Gastrocnemius medialis (tissue), 4 donors: ENCODE measurements around the gene MAP1LC3B. TPM values are rescaled to one million over a fixed set of nuclear protein-coding genes. Genes with fewer than 3 reads are reported as not detected.
A peak's percentile ranks its signal among the peaks of the same experiment; 100 is the strongest.

Experiments
- ATAC-seq, 2 donors: fragments of 150-250 bp; one replicate each; pipeline ENCODE4 v1.9.1; 2016
- DNase-seq, 2 donors: peaks; one replicate each; pipeline ENCODE4 v3.0.0-alpha.2; 2019
- H3K27ac ChIP-seq, 4 donors: fragments of 200-600 bp; sonication (generic); 1 replicate in 1 of 4; 2 replicates in 3 of 4; pipeline ENCODE4 v1.5.1; 2016 to 2018; ENCODE audit warnings: mild to moderate bottlenecking in 2 of 4, moderate library complexity in 1 of 4
- H3K27me3 ChIP-seq, 3 donors: fragments of 200-600 bp; sonication (generic) in 2 of 3; 1 replicate in 1 of 3; 2 replicates in 2 of 3; pipeline versions ENCODE4 v1.5.1 to v1.6.0; 2016 to 2019; ENCODE audit warnings: mild to moderate bottlenecking in 1 of 3, moderate library complexity in 1 of 3
- H3K36me3 ChIP-seq, 2 donors: fragments of 200-600 bp; sonication (generic) in 1 of 2; one replicate each; pipeline ENCODE4 v1.5.1; 2017 to 2018
- H3K4me1 ChIP-seq, 2 donors: fragments of 200-600 bp; sonication (generic) in 1 of 2; one replicate each; pipeline ENCODE4 v1.5.1; 2016 to 2017; ENCODE audit warnings: mild to moderate bottlenecking in 2 of 2
- H3K4me3 ChIP-seq, 4 donors: fragments of 200-600 bp; sonication (generic) in 3 of 4; 1 replicate in 1 of 4; 2 replicates in 3 of 4; pipeline ENCODE4 v1.5.1; 2016 to 2019; ENCODE audit warnings: mild to moderate bottlenecking in 2 of 4
- H3K9me3 ChIP-seq, 3 donors: fragments of 200-600 bp; sonication (generic) in 2 of 3; 1 replicate in 1 of 3; 2 replicates in 2 of 3; pipeline ENCODE4 v1.5.1; 2016 to 2019
- CTCF ChIP-seq, 5 experiments: fragments of 450-650 bp in 3 of 5; fragments of 200-600 bp in 2 of 5; sonication (generic) in 2 of 5; IDR thresholded peaks in 4 of 5; conservative IDR thresholded peaks in 1 of 5; 1 replicate in 4 of 5; 2 replicates in 1 of 5; pipeline ENCODE4 v1.5.1; 2016 to 2019; ENCODE audit warnings: antibody characterized with exemption in 5 of 5, mild to moderate bottlenecking in 3 of 5, moderate library complexity in 3 of 5
- POLR2A ChIP-seq, 2 donors: fragments of 450-650 bp; IDR thresholded peaks; one replicate each; pipeline ENCODE4 v1.6.1; 2017; ENCODE audit warnings: antibody characterized with exemption in 2 of 2, mild to moderate bottlenecking in 2 of 2, moderate library complexity in 2 of 2
- in situ Hi-C, 4 donors: fragments of 200-750 bp; cut with MboI; loops; one replicate each; pipeline versions ENCODE4 v1.15.0 to v1.8.0; 2017; ENCODE audit warnings: low sequenced_read_pairs in 4 of 4
- intact Hi-C: fragments of 100-400 bp; cut with DNase I; formaldehyde crosslinking; loops from one replicate; pipeline ENCODE4 v1.15.1; 2023; ENCODE audit warnings: low total_unique reads
- total RNA-seq, 4 donors: library from RNA; depleted of rRNA; stranded (reverse); fragments of >200 nt; gene quantifications; one replicate each; pipeline versions ENCODE4 v1.1.0 to v1.2.3, GENCODE V29; 2016

The MAP1LC3B gene
- total RNA-seq, 4 donors from 2014 or later: 76.3 to 165 (median 122) TPM

GRCh38 chr16:87344165-87344930, 47.8 kb upstream of the MAP1LC3B start:
- DNase-seq (no peak), ATAC-seq (no peak)
- no peaks in the 10 kb centered on the region for H3K27me3 ChIP-seq
- H3K4me1 ChIP-seq: peaks cover 0 to 7% of the 10 kb centered on the region in 2 donors
- no peak for TF ChIP-seq POLR2A (IDR thresholded peaks at IDR 0.05)
- no peak for TF ChIP-seq CTCF (IDR thresholded peaks at IDR 0.05 in 4 of 5, conservative IDR thresholded peaks at IDR 0.05 in 1 of 5)
- H3K36me3 ChIP-seq: peaks cover 0 to 67% of the 10 kb centered on the region in 2 donors
- intact Hi-C loops (no loop called here), in situ Hi-C loops (no loop called here)
- H3K4me3 ChIP-seq: peak overlapping the region in 1 of 4 donors; percentile 26
- peak overlapping the region in 3 of 4 donors; percentile 60 to 74 (median 64) for H3K27ac ChIP-seq
- no peaks in the 10 kb centered on the region for H3K9me3 ChIP-seq

- H3K4me3 ChIP-seq: peak overlapping the region in 1 of 4 donors; percentile 26
- in situ Hi-C loops: no loop called here
- intact Hi-C loops: no loop called here
- peak overlapping the region; percentile 60 to 74 (median 62) for H3K27ac ChIP-seq
- peaks cover 5 to 10% of the 10 kb centered on the region in 2 donors for H3K4me1 ChIP-seq
- ATAC-seq (no peak), DNase-seq (no peak)
- H3K9me3 ChIP-seq: no peaks in the 10 kb centered on the region
- TF ChIP-seq POLR2A (IDR thresholded peaks at IDR 0.05) (no peak), CTCF (IDR thresholded peaks at IDR 0.05 in 4 of 5, conservative IDR thresholded peaks at IDR 0.05 in 1 of 5) (no peak)
- peaks cover 0 to 61% of the 10 kb centered on the region in 2 donors for H3K36me3 ChIP-seq
- H3K27me3 ChIP-seq: no peaks in the 10 kb centered on the region
Observed at GRCh38 chr16:87344931-87345631, 47.1 kb upstream of the MAP1LC3B start.

DNA sequence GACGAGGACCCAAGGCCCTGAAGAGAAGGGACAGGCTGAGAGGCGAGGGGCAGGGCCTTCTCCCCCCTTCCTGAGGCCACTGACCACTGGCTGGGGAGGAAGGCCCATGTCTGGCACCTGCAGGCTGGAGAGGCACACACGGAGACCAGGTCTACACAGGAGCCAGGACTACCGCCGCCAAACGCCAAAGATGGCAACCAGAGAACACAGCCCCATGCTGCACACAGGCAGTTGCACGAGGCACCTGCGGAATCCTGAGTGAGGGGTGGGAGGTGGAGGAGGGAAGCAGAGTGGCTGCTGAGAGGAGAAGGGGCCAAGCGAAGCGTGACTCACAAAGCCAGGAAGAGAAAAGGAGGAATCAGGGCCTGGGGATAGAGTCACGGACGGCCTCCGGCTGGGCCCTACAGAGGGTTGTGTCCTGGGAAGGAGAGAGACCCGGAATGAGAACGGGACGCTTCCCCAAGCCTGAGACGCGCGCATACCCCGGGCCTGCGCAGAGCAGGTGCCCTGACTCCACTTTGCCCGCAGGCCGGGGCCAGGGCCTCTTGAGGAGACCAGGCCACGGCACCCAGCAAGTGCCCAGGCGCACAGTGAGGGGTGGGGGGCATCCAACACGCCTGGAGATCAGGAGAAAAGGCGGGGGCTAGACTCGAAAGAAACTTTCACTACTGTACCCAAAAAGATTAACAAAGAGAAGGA, 46.3 kb upstream of the MAP1LC3B start:
- Histone ChIP-seq H3K4me3 (no peak overlapping the region), H3K27ac (peak overlapping the region; percentile 59 to 69 (median 60)), H3K4me1 (peaks cover 13 to 17% of the 10 kb centered on the region in 2 donors), H3K27me3 (no peaks in the 10 kb centered on the region), H3K9me3 (no peaks in the 10 kb centered on the region), H3K36me3 (peaks cover 0 to 53% of the 10 kb centered on the region in 2 donors)
- TF ChIP-seq CTCF (IDR thresholded peaks at IDR 0.05 in 4 of 5, conservative IDR thresholded peaks at IDR 0.05 in 1 of 5): no peak
- intact Hi-C loops (no loop called here), in situ Hi-C loops (no loop called here)
- DNase-seq (no peak), ATAC-seq (no peak)

GRCh38 chr16:87346517-87347060, 45.5 kb upstream of the MAP1LC3B start:
- intact Hi-C loops: no loop called here

More at GRCh38 chr16:87346517-87347060, 45.5 kb upstream of the MAP1LC3B start:
- H3K27me3 ChIP-seq: no peaks in the 10 kb centered on the region
- TF ChIP-seq POLR2A (IDR thresholded peaks at IDR 0.05) (no peak), CTCF (IDR thresholded peaks at IDR 0.05 in 4 of 5, conservative IDR thresholded peaks at IDR 0.05 in 1 of 5) (no peak)
- H3K27ac ChIP-seq: peak overlapping the region in 2 of 4 donors; percentile 59 to 60
- peaks cover 20 to 25% of the 10 kb centered on the region in 2 donors for H3K4me1 ChIP-seq
- no peak overlapping the region for H3K4me3 ChIP-seq
- ATAC-seq (no peak), DNase-seq (no peak)
- H3K36me3 ChIP-seq: peaks cover 0 to 49% of the 10 kb centered on the region in 2 donors
- H3K9me3 ChIP-seq: no peaks in the 10 kb centered on the region
- in situ Hi-C loops: no loop called here
